ENCODE measurements around the gene MAP3K3. TPM values are rescaled to one million over a fixed set of nuclear protein-coding genes. Genes with fewer than 3 reads are reported as not detected.
A peak's percentile ranks its signal among the peaks of the same experiment; 100 is the strongest.

The MAP3K3 gene
- total RNA-seq, 4 donors from 2014 or later: 21.8 to 58.7 (median 29.7) TPM

DNA sequence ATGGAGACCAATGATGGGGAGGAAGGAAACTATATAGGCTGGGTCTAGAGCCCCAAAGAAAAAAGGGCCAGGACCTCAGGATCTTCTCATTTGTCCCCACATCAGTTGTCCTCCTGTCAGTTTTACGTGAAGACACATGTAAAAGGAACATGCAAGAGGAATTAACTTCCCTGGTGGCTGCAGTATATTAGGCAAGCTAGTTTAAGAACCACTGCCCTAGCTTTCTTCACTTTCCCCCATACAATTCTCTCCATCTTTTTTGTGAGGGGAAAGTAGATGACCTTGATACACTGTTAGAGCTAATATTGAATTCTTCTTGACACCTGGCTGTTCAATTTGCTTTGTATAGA, 2.3 kb downstream of the MAP3K3 start:
- Histone ChIP-seq H3K4me3 (no peak overlapping the region), H3K27ac (peak overlapping the region in 2 of 4 donors; percentile 85 to 86), H3K4me1 (peaks cover 57 to 62% of the 10 kb centered on the region in 2 donors), H3K36me3 (no peaks in the 10 kb centered on the region), H3K27me3 (no peaks in the 10 kb centered on the region), H3K9me3 (no peaks in the 10 kb centered on the region)
- no peak for TF ChIP-seq POLR2A (IDR thresholded peaks at IDR 0.05)
- TF ChIP-seq, protein P1, sequence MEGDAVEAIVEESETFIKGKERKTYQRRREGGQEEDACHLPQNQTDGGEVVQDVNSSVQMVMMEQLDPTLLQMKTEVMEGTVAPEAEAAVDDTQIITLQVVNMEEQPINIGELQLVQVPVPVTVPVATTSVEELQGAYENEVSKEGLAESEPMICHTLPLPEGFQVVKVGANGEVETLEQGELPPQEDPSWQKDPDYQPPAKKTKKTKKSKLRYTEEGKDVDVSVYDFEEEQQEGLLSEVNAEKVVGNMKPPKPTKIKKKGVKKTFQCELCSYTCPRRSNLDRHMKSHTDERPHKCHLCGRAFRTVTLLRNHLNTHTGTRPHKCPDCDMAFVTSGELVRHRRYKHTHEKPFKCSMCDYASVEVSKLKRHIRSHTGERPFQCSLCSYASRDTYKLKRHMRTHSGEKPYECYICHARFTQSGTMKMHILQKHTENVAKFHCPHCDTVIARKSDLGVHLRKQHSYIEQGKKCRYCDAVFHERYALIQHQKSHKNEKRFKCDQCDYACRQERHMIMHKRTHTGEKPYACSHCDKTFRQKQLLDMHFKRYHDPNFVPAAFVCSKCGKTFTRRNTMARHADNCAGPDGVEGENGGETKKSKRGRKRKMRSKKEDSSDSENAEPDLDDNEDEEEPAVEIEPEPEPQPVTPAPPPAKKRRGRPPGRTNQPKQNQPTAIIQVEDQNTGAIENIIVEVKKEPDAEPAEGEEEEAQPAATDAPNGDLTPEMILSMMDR (IDR thresholded peaks at IDR 0.05 in 4 of 5, conservative IDR thresholded peaks at IDR 0.05 in 1 of 5): no peak
- in situ Hi-C loops (cut with MboI; ENCODE audit: low sequenced_read_pairs in 4 of 4): no loop called here
- no peak for DNase-seq
- no peak for ATAC-seq
- intact Hi-C loops (cut with DNase I; ENCODE audit: low total_unique reads): loop anchor here (5.0 to 10.0 kb wide), 3 partner anchors 73 to 218 kb away; partner anchors contain the start of genes SMARCD2 and STRADA

GRCh38 chr17:63626551-63627180, 4.4 kb downstream of the MAP3K3 start:
- TF ChIP-seq POLR2A (IDR thresholded peaks at IDR 0.05): no peak
- TF ChIP-seq, protein P1 (IDR thresholded peaks at IDR 0.05 in 4 of 5, conservative IDR thresholded peaks at IDR 0.05 in 1 of 5): no peak
- Histone ChIP-seq H3K4me3 (no peak overlapping the region), H3K4me1 (peaks cover 56 to 79% of the 10 kb centered on the region in 2 donors), H3K27me3 (no peaks in the 10 kb centered on the region), H3K9me3 (no peaks in the 10 kb centered on the region), H3K27ac (no peak overlapping the region), H3K36me3 (no peaks in the 10 kb centered on the region)
- in situ Hi-C loops (cut with MboI; ENCODE audit: low sequenced_read_pairs in 4 of 4) (no loop called here), intact Hi-C loops (cut with DNase I; ENCODE audit: low total_unique reads) (loop anchor here (10.0 kb wide), 1 partner anchor 118 kb away; the partner anchor contains the start of gene STRADA)
- ATAC-seq (no peak), DNase-seq (no peak)

GRCh38 chr17:63629627-63630026, 7.4 kb downstream of the MAP3K3 start:
- Histone ChIP-seq H3K4me1 (peaks cover 50 to 83% of the 10 kb centered on the region in 2 donors), H3K36me3 (peaks cover 0 to 10% of the 10 kb centered on the region in 2 donors), H3K27ac (peak overlapping the region; percentile 21 to 68 (median 24)), H3K9me3 (no peaks in the 10 kb centered on the region), H3K27me3 (no peaks in the 10 kb centered on the region), H3K4me3 (no peak overlapping the region)
- in situ Hi-C loops (cut with MboI; ENCODE audit: low sequenced_read_pairs in 4 of 4): no loop called here
- peak in 1 of 2 donors; percentile 59 for ATAC-seq
- no peak for DNase-seq
- TF ChIP-seq POLR2A (IDR thresholded peaks at IDR 0.05): no peak
- TF ChIP-seq, protein P1 (IDR thresholded peaks at IDR 0.05 in 4 of 5, conservative IDR thresholded peaks at IDR 0.05 in 1 of 5): no peak
- intact Hi-C loops (cut with DNase I; ENCODE audit: low total_unique reads): loop anchor here (10.0 kb wide), 1 partner anchor 115 kb away; the partner anchor contains the start of gene STRADA

DNA sequence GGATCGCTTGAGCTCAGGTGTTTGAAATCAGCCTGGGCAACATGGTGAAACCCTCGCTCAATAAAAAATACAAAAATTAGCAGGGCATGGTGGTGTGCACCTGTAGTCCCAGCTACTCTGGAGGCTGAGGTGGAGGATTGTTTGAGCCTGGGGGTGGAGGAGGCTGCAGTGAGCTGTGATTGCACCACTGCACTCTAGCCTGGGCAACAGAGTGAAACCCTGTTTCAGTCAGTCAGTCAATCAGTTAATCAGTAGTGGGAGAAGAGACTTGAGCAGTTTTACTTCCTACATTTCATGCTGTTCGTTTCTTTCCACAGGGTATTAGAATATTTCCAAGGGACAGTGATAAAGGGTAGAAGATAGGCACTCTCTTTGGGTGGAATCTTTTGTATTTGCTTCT, 8.8 kb downstream of the MAP3K3 start:
- Histone ChIP-seq H3K4me1 (peaks cover 47 to 83% of the 10 kb centered on the region in 2 donors), H3K27ac (no peak overlapping the region), H3K36me3 (peaks cover 0 to 10% of the 10 kb centered on the region in 2 donors), H3K27me3 (no peaks in the 10 kb centered on the region), H3K9me3 (no peaks in the 10 kb centered on the region), H3K4me3 (no peak overlapping the region)
- in situ Hi-C loops (cut with MboI; ENCODE audit: low sequenced_read_pairs in 4 of 4): no loop called here
- no peak for DNase-seq
- TF ChIP-seq, protein P1 (IDR thresholded peaks at IDR 0.05 in 4 of 5, conservative IDR thresholded peaks at IDR 0.05 in 1 of 5): no peak
- no peak for TF ChIP-seq POLR2A (IDR thresholded peaks at IDR 0.05)
- intact Hi-C loops (cut with DNase I; ENCODE audit: low total_unique reads): no loop called here
- ATAC-seq: no peak

Data from gastrocnemius medialis (tissue), 4 donors.